OCI-LY3 (cell line): ENCODE results near the gene DLX5.

Experiments used
- H2AFZ ChIP-seq: fragments of 200-600, 300-600 bp; shearing (Covaris generic); 2 replicates; pipeline ENCODE4 v1.6.0; 2014; ENCODE audit warnings: antibody characterized with exemption, low read depth, low read length
- H3K27ac ChIP-seq: fragments of 200-600, 300-600 bp; sonication (generic); 2 replicates; pipeline ENCODE4 v1.5.1; 2014; ENCODE audit warnings: mild to moderate bottlenecking, low read length, moderate library complexity, mixed read lengths
- H3K27me3 ChIP-seq: fragments of 200-600, 300-600 bp; sonication (generic); 2 replicates; pipeline ENCODE4 v1.6.1; 2014; ENCODE audit warnings: low read depth, low read length, mixed read lengths
- H3K36me3 ChIP-seq: fragments of 200-600, 300-600 bp; sonication (generic); replicated peaks from 2 replicates; pipeline ENCODE3; 2014; ENCODE audit warnings: low read depth, low read length, mixed read lengths
- H3K4me1 ChIP-seq: fragments of 300-600, 200-600 bp; sonication (generic); 2 replicates; pipeline ENCODE4 v1.6.1; 2014; ENCODE audit warnings: low read length, mixed read lengths
- H3K4me2 ChIP-seq: fragments of 200-600, 300-600 bp; sonication (generic); 2 replicates; pipeline ENCODE4 v1.6.1; 2014; ENCODE audit warnings: low read length, mixed read lengths
- H3K4me3 ChIP-seq: fragments of 300-600, 200-600 bp; sonication (generic); 2 replicates; pipeline ENCODE4 v1.5.1; 2014; ENCODE audit warnings: antibody characterized with exemption, mild to moderate bottlenecking, low read length, moderate library complexity
- H3K79me2 ChIP-seq: fragments of 300-600, 200-600 bp; shearing (Covaris generic); 2 replicates; pipeline ENCODE4 v1.6.1; 2014; ENCODE audit warnings: mild to moderate bottlenecking, low read length, mixed read lengths
- H3K9ac ChIP-seq: fragments of 300-600, 200-600 bp; shearing (Covaris generic); 2 replicates; pipeline ENCODE4 v1.6.0; 2014; ENCODE audit warnings: mild to moderate bottlenecking, low read length, moderate library complexity
- H3K9me3 ChIP-seq: fragments of 200-600, 300-600 bp; shearing (Covaris generic); 2 replicates; pipeline ENCODE4 v1.6.1; 2014; ENCODE audit warnings: low read length, mixed read lengths; ENCODE audit not compliant: insufficient read depth
- H4K20me1 ChIP-seq: fragments of 200-600, 300-600 bp; sonication (generic); 2 replicates; pipeline ENCODE4 v1.6.1; 2016; ENCODE audit warnings: low read length, mixed read lengths; ENCODE audit not compliant: insufficient read depth
- EZH2phosphoT487 ChIP-seq: fragments of 200-600 bp; shearing (Covaris generic); IDR thresholded peaks from 2 replicates; pipeline ENCODE4 v1.6.1; 2018; ENCODE audit warnings: antibody characterized with exemption, mixed run types, low read depth
- TF ChIP-seq, protein P1 (sequence below): fragments of 200-600, 300-600 bp; sonication (generic); IDR thresholded peaks from 2 replicates; pipeline ENCODE4 v1.5.1; 2014; ENCODE audit warnings: antibody characterized with exemption, low read length, low read depth

DLX5 gene

DNA sequence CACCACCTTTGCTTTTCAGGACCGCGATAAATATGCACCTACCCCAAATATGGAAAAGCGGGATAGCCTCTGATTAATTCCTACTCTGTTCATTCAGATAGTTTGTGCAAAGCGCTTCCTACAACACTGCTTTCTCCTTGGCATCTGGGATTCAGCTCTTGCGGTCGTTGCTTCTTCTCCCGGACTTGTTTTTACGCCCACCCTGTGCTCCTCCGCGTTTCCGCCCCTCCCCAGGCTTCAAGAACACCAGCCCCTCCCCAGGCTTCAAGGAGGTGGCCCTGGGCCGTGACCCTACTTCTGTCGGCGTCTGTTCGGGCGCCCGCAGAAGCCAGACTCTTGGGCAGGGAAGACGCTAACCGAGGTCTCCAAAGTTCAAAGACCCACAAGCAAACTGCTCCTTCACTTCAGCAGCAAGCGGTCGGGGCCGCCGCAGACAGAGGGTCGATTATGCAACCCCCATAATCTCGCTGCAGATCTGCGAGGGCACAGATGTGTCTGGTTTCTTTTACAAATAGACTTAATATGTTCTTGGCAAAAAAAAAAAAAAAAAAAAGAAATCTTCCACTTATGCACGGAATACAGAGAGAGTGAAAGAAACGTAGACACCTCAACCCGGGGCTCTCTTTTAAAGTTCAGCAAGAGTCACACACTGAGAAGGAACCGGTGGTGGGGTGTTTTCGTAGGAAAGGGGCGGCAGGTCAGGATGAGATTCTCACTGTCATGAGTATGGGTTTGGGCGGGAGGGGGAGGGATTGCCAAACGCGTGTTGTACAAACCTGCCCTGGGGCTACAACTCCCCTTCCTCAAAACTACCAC lies 1.9 kb downstream of the DLX5 start:
- Histone ChIP-seq H3K79me2 (no peaks in the 10 kb centered on the region), H3K27me3 (no peaks in the 10 kb centered on the region), H2AFZ (no peak overlapping the region), H3K36me3 (no peaks in the 10 kb centered on the region), H3K27ac (no peak overlapping the region), H3K4me3 (no peak overlapping the region), H3K4me1 (peaks cover 6% of the 10 kb centered on the region; the same call in 1 of the 2 replicates), H3K9ac (no peak overlapping the region), H4K20me1 (no peaks in the 10 kb centered on the region), H3K9me3 (no peaks in the 10 kb centered on the region), H3K4me2 (no peak overlapping the region)
- TF ChIP-seq EZH2phosphoT487: no peak
- TF ChIP-seq, protein P1, sequence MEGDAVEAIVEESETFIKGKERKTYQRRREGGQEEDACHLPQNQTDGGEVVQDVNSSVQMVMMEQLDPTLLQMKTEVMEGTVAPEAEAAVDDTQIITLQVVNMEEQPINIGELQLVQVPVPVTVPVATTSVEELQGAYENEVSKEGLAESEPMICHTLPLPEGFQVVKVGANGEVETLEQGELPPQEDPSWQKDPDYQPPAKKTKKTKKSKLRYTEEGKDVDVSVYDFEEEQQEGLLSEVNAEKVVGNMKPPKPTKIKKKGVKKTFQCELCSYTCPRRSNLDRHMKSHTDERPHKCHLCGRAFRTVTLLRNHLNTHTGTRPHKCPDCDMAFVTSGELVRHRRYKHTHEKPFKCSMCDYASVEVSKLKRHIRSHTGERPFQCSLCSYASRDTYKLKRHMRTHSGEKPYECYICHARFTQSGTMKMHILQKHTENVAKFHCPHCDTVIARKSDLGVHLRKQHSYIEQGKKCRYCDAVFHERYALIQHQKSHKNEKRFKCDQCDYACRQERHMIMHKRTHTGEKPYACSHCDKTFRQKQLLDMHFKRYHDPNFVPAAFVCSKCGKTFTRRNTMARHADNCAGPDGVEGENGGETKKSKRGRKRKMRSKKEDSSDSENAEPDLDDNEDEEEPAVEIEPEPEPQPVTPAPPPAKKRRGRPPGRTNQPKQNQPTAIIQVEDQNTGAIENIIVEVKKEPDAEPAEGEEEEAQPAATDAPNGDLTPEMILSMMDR: no peak

DNA sequence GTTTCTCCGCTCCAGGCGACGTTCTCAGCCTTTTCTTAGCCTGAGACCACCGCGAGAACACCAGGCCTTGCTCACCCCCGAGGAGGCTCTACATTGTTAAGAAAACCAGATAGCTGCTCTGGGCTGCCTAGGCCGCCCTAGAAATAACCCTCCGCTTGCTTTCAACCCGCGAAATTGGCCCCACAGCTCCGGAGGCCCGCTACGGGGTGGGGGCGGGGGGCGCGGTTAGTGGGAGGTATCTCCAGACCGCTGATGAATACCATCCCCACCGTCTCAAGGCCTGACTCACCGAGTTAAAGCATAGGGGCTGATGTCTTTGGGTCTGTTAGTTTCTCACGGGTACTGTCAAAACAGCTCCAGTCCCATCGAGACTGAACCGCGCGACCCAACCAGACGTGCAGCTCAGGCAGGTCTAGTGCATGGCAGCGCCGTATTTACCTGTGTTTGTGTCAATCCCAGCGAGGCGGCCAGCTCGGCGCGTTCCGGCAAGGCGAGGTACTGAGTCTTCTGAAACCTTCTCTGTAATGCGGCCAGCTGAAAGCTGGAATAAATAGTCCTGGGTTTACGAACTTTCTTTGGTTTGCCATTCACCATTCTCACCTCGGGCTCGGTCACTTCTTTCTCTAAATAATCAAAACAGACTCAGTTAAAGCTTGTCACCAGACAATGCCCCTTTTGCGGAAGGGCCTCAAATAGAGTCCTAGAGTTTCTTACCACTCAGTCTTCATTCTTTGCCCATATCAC lies 2.7 kb downstream of the DLX5 start:
- H3K9ac ChIP-seq: no peak overlapping the region
- H3K27me3 ChIP-seq: no peaks in the 10 kb centered on the region
- TF ChIP-seq EZH2phosphoT487: no peak
- TF ChIP-seq, protein P1: no peak
- no peak overlapping the region for H3K4me2 ChIP-seq
- H3K9me3 ChIP-seq: no peaks in the 10 kb centered on the region
- H3K36me3 ChIP-seq: no peaks in the 10 kb centered on the region
- H3K4me3 ChIP-seq: no peak overlapping the region
- no peaks in the 10 kb centered on the region for H4K20me1 ChIP-seq
- no peaks in the 10 kb centered on the region for H3K4me1 ChIP-seq
- H2AFZ ChIP-seq: no peak overlapping the region
- no peaks in the 10 kb centered on the region for H3K79me2 ChIP-seq
- H3K27ac ChIP-seq: no peak overlapping the region

DNA sequence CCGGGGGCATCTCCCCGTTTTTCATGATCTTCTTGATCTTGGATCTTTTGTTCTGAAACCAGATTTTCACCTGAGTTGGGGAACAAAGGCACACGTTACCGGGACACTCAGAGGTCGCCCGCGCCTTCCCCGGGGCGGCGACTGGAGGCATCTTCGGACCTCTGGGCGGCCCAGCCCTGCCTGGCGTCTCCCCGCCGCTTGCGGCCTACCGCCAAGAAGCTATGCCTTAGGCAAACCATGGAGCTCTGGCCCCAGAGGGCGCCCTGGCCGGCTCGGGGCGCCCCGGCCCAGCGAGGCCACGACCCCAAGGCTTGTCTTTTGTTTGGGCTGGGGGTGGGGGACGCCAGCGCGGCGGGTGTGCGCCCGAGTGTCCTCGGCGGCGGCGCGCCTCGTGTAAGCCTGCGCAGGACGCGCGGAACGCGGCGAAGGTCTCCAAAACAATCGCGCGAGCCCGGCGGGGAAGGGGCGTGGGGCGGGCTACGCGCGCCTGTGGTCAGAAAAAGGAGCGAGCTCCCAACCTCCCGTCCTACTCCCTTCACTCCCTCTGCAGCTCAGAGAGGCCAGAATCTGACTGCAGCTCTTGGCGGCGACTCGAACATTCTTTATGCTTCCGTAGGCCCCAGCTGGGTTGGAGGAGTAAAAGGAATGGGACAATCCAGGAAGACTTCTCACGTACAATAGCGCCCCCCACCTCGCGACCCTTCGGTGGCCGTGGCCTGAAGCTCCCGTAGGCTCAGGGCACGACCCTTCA lies 3.5 kb downstream of the DLX5 start:
- Histone ChIP-seq H3K4me1 (no peaks in the 10 kb centered on the region), H3K4me3 (no peak overlapping the region), H3K4me2 (no peak overlapping the region), H3K27ac (no peak overlapping the region), H2AFZ (no peak overlapping the region), H3K79me2 (no peaks in the 10 kb centered on the region), H3K9ac (no peak overlapping the region), H4K20me1 (no peaks in the 10 kb centered on the region), H3K36me3 (no peaks in the 10 kb centered on the region), H3K9me3 (no peaks in the 10 kb centered on the region), H3K27me3 (no peaks in the 10 kb centered on the region)
- TF ChIP-seq EZH2phosphoT487: no peak
- TF ChIP-seq, protein P1: no peak

DNA sequence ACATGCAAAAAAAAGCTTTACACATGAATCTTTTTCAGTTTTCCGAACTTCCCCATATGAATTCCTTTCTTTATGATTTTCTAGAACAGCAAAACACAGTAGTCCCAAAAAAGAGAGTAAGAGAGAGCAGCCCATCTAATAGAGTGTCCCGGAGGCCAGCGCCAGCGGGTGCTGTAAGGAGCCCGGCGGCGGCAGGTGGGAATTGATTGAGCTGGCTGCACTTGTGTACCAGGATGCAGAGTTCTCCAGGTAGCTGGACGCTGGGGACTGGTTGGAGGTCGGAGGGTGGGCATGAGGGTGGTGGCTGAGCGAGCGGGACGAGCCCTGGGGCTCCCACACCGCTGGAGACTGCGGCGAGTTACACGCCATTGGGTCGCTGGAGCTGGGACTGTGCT lies 4.0 kb downstream of the DLX5 start:
- TF ChIP-seq EZH2phosphoT487: no peak
- TF ChIP-seq, protein P1: no peak
- H3K27me3 ChIP-seq: no peaks in the 10 kb centered on the region
- no peak overlapping the region for H3K9ac ChIP-seq
- no peaks in the 10 kb centered on the region for H4K20me1 ChIP-seq
- H3K4me2 ChIP-seq: no peak overlapping the region
- no peak overlapping the region for H3K27ac ChIP-seq
- no peaks in the 10 kb centered on the region for H3K9me3 ChIP-seq
- H3K79me2 ChIP-seq: no peaks in the 10 kb centered on the region
- no peak overlapping the region for H2AFZ ChIP-seq
- H3K4me1 ChIP-seq: no peaks in the 10 kb centered on the region
- no peaks in the 10 kb centered on the region for H3K36me3 ChIP-seq
- no peak overlapping the region for H3K4me3 ChIP-seq
